ENCODE measurements around the gene SEL1L. TPM values are rescaled to one million over a fixed set of nuclear protein-coding genes. Genes with fewer than 3 reads are reported as not detected.
A peak's percentile ranks its signal among the peaks of the same experiment; 100 is the strongest.

Gene SEL1L
- total RNA-seq, 2 donors from 2014 or later: 62.9 to 64.0 TPM

GRCh38 chr14:81562818-81563217 is 29.2 kb upstream of the SEL1L start:
- peak overlapping the region; percentile 7 for H3K4me3 ChIP-seq (ENCODE audit: low read length)
- WGBS, 2 experiments (ENCODE audit: insufficient coverage in 1 of 2, insufficient read length in 1 of 2): 79 to 86% methylated on average over 2 of the region's 2 CpGs
- H3K9me3 Mint-ChIP-seq: no peaks in the 10 kb centered on the region
- H3K27me3 ChIP-seq (ENCODE audit: control insufficient read depth, insufficient read depth, low read length, poor library complexity, severe bottlenecking): no peaks in the 10 kb centered on the region
- peaks cover 22% of the 10 kb centered on the region for H3K9me3 ChIP-seq (ENCODE audit: control insufficient read depth, low read length)
- TF ChIP-seq, protein P1, sequence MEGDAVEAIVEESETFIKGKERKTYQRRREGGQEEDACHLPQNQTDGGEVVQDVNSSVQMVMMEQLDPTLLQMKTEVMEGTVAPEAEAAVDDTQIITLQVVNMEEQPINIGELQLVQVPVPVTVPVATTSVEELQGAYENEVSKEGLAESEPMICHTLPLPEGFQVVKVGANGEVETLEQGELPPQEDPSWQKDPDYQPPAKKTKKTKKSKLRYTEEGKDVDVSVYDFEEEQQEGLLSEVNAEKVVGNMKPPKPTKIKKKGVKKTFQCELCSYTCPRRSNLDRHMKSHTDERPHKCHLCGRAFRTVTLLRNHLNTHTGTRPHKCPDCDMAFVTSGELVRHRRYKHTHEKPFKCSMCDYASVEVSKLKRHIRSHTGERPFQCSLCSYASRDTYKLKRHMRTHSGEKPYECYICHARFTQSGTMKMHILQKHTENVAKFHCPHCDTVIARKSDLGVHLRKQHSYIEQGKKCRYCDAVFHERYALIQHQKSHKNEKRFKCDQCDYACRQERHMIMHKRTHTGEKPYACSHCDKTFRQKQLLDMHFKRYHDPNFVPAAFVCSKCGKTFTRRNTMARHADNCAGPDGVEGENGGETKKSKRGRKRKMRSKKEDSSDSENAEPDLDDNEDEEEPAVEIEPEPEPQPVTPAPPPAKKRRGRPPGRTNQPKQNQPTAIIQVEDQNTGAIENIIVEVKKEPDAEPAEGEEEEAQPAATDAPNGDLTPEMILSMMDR (conservative IDR thresholded peaks at IDR 0.05): no peak
- no peak overlapping the region for H3K9ac ChIP-seq (ENCODE audit: extremely low read depth, low read length, poor library complexity, severe bottlenecking)
- no peaks in the 10 kb centered on the region for H3K36me3 ChIP-seq (ENCODE audit: control insufficient read depth, insufficient read depth, low read length)
- no peak overlapping the region for H3K27ac ChIP-seq (ENCODE audit: low read depth, low read length)
- H3K4me1 Mint-ChIP-seq: peaks cover 24% of the 10 kb centered on the region
- H3K4me3 Mint-ChIP-seq: no peak overlapping the region
- H3K4me1 ChIP-seq (ENCODE audit: control insufficient read depth, insufficient read depth, low read length): no peaks in the 10 kb centered on the region
- H3K27ac Mint-ChIP-seq: no peak overlapping the region
- peak; percentile 63 for DNase-seq
- peaks cover 6% of the 10 kb centered on the region for H3K27me3 Mint-ChIP-seq (ENCODE audit: insufficient read depth)
- H3K36me3 Mint-ChIP-seq (ENCODE audit: low read depth): no peaks in the 10 kb centered on the region

DNA sequence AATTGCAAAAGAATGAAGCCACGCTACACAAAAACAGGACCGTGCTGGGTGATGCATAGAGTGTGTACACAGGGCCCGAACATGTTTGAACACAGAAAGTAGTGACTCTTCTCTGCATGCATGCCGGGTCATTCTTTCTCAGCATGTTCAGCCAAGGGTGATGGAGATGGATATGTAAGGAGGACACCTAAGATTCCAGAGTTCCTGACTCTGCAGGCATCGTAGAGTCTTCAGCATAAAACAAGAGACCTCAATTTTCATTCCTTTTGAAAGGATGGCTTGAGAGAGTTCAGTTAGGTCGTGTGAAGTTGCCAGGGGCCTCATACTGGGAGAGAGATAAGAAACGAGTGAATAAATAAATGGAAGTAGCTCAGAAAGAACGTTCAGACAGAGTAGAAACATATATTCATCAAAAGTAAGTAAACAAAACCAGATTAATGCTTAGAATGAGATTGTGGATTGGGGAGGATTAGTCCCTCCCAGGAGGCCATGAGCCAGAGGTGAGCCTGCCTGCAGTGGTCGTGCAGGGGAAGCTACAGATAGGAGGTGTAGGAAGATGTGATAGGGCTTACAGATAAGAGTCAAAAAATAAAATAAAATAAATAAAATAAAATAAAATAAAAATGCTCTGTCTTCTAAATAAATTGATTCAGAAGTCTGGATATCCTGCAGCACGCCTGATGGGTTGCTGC is 27.6 kb upstream of the SEL1L start:
- H3K27ac ChIP-seq (ENCODE audit: low read depth, low read length): no peak overlapping the region
- DNase-seq: peak; percentile 85
- TF ChIP-seq, protein P1 (conservative IDR thresholded peaks at IDR 0.05): no peak
- no peaks in the 10 kb centered on the region for H3K36me3 ChIP-seq (ENCODE audit: control insufficient read depth, insufficient read depth, low read length)
- H3K4me1 Mint-ChIP-seq: peaks cover 21% of the 10 kb centered on the region
- no peaks in the 10 kb centered on the region for H3K4me1 ChIP-seq (ENCODE audit: control insufficient read depth, insufficient read depth, low read length)
- peaks cover 22% of the 10 kb centered on the region for H3K9me3 ChIP-seq (ENCODE audit: control insufficient read depth, low read length)
- 31 to 53% methylated on average over 6 to 8 of the region's 10 CpGs for WGBS, 2 experiments (ENCODE audit: insufficient coverage in 1 of 2, insufficient read length in 1 of 2)
- no peaks in the 10 kb centered on the region for H3K36me3 Mint-ChIP-seq (ENCODE audit: low read depth)
- no peak overlapping the region for H3K4me3 ChIP-seq (ENCODE audit: low read length)
- no peaks in the 10 kb centered on the region for H3K27me3 ChIP-seq (ENCODE audit: control insufficient read depth, insufficient read depth, low read length, poor library complexity, severe bottlenecking)
- peaks cover 6% of the 10 kb centered on the region for H3K27me3 Mint-ChIP-seq (ENCODE audit: insufficient read depth)
- H3K9ac ChIP-seq (ENCODE audit: extremely low read depth, low read length, poor library complexity, severe bottlenecking): peak overlapping the region; percentile 19
- H3K4me3 Mint-ChIP-seq: no peak overlapping the region
- H3K9me3 Mint-ChIP-seq: no peaks in the 10 kb centered on the region
- H3K27ac Mint-ChIP-seq: peak overlapping the region; percentile 48

DNA sequence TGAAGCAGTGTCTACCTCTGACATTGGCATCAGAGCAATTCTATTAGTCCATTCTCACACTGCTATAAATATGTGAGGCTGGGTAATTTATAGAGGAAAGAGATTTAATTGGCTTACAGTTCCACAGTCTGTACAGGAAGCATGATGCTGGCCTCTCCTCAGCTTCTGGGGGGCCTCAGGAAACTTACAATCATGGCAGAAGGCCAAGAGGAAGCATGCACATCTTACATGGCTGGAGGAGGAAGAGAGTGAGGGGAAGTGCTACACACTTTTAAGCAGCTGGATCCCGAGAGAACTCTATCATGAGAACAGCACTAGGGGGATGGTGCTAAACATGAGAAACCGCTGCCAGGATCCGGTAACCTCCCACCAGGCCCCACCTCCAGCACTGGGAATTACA is 25.7 kb upstream of the SEL1L start:
- no peak overlapping the region for H3K9ac ChIP-seq (ENCODE audit: extremely low read depth, low read length, poor library complexity, severe bottlenecking)
- no peaks in the 10 kb centered on the region for H3K27me3 ChIP-seq (ENCODE audit: control insufficient read depth, insufficient read depth, low read length, poor library complexity, severe bottlenecking)
- H3K4me3 Mint-ChIP-seq: no peak overlapping the region
- WGBS, 2 experiments (ENCODE audit: insufficient coverage in 1 of 2, insufficient read length in 1 of 2): 82 to 100% methylated on average over 2 to 3 of the region's 3 CpGs
- no peaks in the 10 kb centered on the region for H3K4me1 ChIP-seq (ENCODE audit: control insufficient read depth, insufficient read depth, low read length)
- peak overlapping the region; percentile 63 for H3K4me3 ChIP-seq (ENCODE audit: low read length)
- H3K4me1 Mint-ChIP-seq: peaks cover 16% of the 10 kb centered on the region
- H3K9me3 ChIP-seq (ENCODE audit: control insufficient read depth, low read length): peaks cover 22% of the 10 kb centered on the region
- H3K27me3 Mint-ChIP-seq (ENCODE audit: insufficient read depth): peaks cover 6% of the 10 kb centered on the region
- no peak overlapping the region for H3K27ac Mint-ChIP-seq
- H3K36me3 ChIP-seq (ENCODE audit: control insufficient read depth, insufficient read depth, low read length): no peaks in the 10 kb centered on the region
- no peaks in the 10 kb centered on the region for H3K9me3 Mint-ChIP-seq
- H3K36me3 Mint-ChIP-seq (ENCODE audit: low read depth): no peaks in the 10 kb centered on the region
- DNase-seq: no peak
- TF ChIP-seq, protein P1 (conservative IDR thresholded peaks at IDR 0.05): no peak
- no peak overlapping the region for H3K27ac ChIP-seq (ENCODE audit: low read depth, low read length)

All from endodermal cell (in vitro differentiated cells).